H1 (cell line): Measurements from ENCODE around the gene SLC24A3. TPM values are rescaled to one million over a fixed set of nuclear protein-coding genes. Genes with fewer than 3 reads are reported as not detected.

Experiments used
- CTCF ChIA-PET: fragments of 300-600 bp; sonication (Branson Sonifier 250); formaldehyde crosslinking; loops from one replicate; lab custom pipeline; 2021; ENCODE audit not compliant: partially characterized antibody; lab: Charles Lee
- POLR2A ChIA-PET: fragments of 300-600 bp; sonication (Branson Sonifier 250); formaldehyde crosslinking; loops from one replicate; lab custom pipeline; 2021; ENCODE audit warnings: inconsistent platforms; ENCODE audit not compliant: partially characterized antibody; lab: Charles Lee
- DNase-seq, 2 experiments: peaks; one replicate each; pipeline versions ENCODE4 v3.0.0 to v3.0.0-alpha.2; 2010 to 2022; ENCODE audit warnings: low spot score in 2 of 2, low read depth in 1 of 2, mixed read lengths in 1 of 2
- FAIRE-seq: peaks from 2 replicates; lab custom pipeline; 2011; peaks lifted over from hg19 to GRCh38; lab: Jason Lieb, UNC
- H2AFZ ChIP-seq: 2 replicates; pipeline ENCODE4 v1.8.1; 2012; ENCODE audit warnings: low read length, inconsistent platforms
- H2AK5ac ChIP-seq: 2 replicates; pipeline ENCODE4 v1.6.1; 2013; ENCODE audit warnings: low read depth, low read length
- H2BK120ac ChIP-seq: replicated peaks from 2 replicates; pipeline ENCODE3; 2013; ENCODE audit warnings: low read depth, low read length, inconsistent platforms
- H2BK12ac ChIP-seq: 2 replicates; pipeline ENCODE4 v1.6.1; 2013; ENCODE audit warnings: low read depth, low read length
- H2BK15ac ChIP-seq: 2 replicates; pipeline ENCODE4 v1.6.1; 2013; ENCODE audit warnings: low read length
- H2BK20ac ChIP-seq: 2 replicates; pipeline ENCODE4 v1.6.1; 2013; ENCODE audit warnings: low read length
- H2BK5ac ChIP-seq: 2 replicates; pipeline ENCODE4 v1.6.1; 2013; ENCODE audit warnings: low read depth, low read length
- H3K14ac ChIP-seq: 2 replicates; pipeline ENCODE4 v1.6.1; 2013; ENCODE audit warnings: inconsistent platforms; ENCODE audit not compliant: insufficient read length
- H3K18ac ChIP-seq: 2 replicates; pipeline ENCODE4 v1.6.1; 2013; ENCODE audit warnings: low read length; ENCODE audit errors: extremely low read depth
- H3K23ac ChIP-seq: 2 replicates; pipeline ENCODE4 v1.6.1; 2013; ENCODE audit warnings: inconsistent platforms; ENCODE audit not compliant: insufficient read length
- H3K23me2 ChIP-seq: 2 replicates; pipeline ENCODE4 v1.6.1; 2013; ENCODE audit warnings: low read depth, low read length
- H3K27ac ChIP-seq: 2 replicates; pipeline ENCODE4 v1.6.1; 2011; ENCODE audit warnings: low read depth, low read length, inconsistent platforms
- H3K27me3 ChIP-seq, 4 experiments: replicated peaks in 1 of 4; 1 replicate in 1 of 4; 2 replicates in 3 of 4; pipeline versions ENCODE4 v1.6.1 to v1.8.1; 2011 to 2013; ENCODE audit warnings: low read length in 3 of 4, mild to moderate bottlenecking in 3 of 4, inconsistent platforms in 2 of 4, mixed read lengths in 2 of 4, moderate library complexity in 1 of 4; ENCODE audit not compliant: control insufficient read depth in 3 of 4, insufficient read depth in 3 of 4; ENCODE audit errors: extremely low read depth in 1 of 4
- H3K36me3 ChIP-seq, 4 experiments: 2 replicates each; pipeline versions ENCODE4 v1.6.1 to v1.8.1; 2011 to 2013; ENCODE audit warnings: mild to moderate bottlenecking in 4 of 4, low read length in 3 of 4, moderate library complexity in 2 of 4, control low read depth in 1 of 4, inconsistent platforms in 1 of 4; ENCODE audit not compliant: insufficient read depth in 4 of 4, control insufficient read depth in 2 of 4
- H3K4ac ChIP-seq: replicated peaks from 2 replicates; pipeline ENCODE3; 2013; ENCODE audit warnings: low read length, low read depth, mixed read lengths, inconsistent platforms; ENCODE audit not compliant: insufficient read length
- H3K4me1 ChIP-seq, 4 experiments: replicated peaks in 1 of 4; 1 replicate in 1 of 4; 2 replicates in 3 of 4; pipeline versions ENCODE4 v1.6.1 to v1.8.1; 2011 to 2013; ENCODE audit warnings: low read length in 3 of 4, inconsistent platforms in 2 of 4, mixed read lengths in 1 of 4; ENCODE audit not compliant: insufficient read depth in 4 of 4, control insufficient read depth in 3 of 4
- H3K4me2 ChIP-seq, 2 experiments: 2 replicates each; pipeline versions ENCODE4 v1.6.1 to v1.8.1; 2011 to 2013; ENCODE audit warnings: low read depth in 2 of 2, low read length in 2 of 2, control low read depth in 1 of 2, inconsistent platforms in 1 of 2, mild to moderate bottlenecking in 1 of 2; ENCODE audit not compliant: insufficient read depth in 1 of 2
- H3K4me3 ChIP-seq, 4 experiments: fragments of 200-600, 300-600 bp in 1 of 4; sonication (generic), shearing (Covaris generic), sonication (Bioruptor Twin) in 1 of 4; 2 replicates each; pipeline versions ENCODE4 v1.5.1 to v1.8.1; 2011 to 2016; ENCODE audit warnings: low read length in 4 of 4, low read depth in 3 of 4, control low read depth in 2 of 4, inconsistent platforms in 2 of 4, mild to moderate bottlenecking in 2 of 4, mixed read lengths in 1 of 4, moderate library complexity in 1 of 4; ENCODE audit not compliant: insufficient read depth in 2 of 4; ENCODE audit errors: extremely low read depth in 1 of 4
- H3K56ac ChIP-seq: replicated peaks from 2 replicates; pipeline ENCODE3; 2013; ENCODE audit warnings: low read depth, mild to moderate bottlenecking, mixed read lengths, low read length, inconsistent platforms; ENCODE audit not compliant: insufficient read length
- H3K79me1 ChIP-seq: 2 replicates; pipeline ENCODE4 v1.6.1; 2013; ENCODE audit warnings: low read depth, low read length, control low read depth
- H3K79me2 ChIP-seq, 2 experiments: 2 replicates each; pipeline versions ENCODE4 v1.6.1 to v1.8.1; 2012 to 2013; ENCODE audit warnings: low read length in 2 of 2, mild to moderate bottlenecking in 2 of 2, inconsistent platforms in 1 of 2; ENCODE audit not compliant: insufficient read depth in 2 of 2, control insufficient read depth in 1 of 2
- H3K9ac ChIP-seq, 4 experiments: replicated peaks in 1 of 4; 1 replicate in 1 of 4; 2 replicates in 3 of 4; pipeline versions ENCODE4 v1.6.1 to v1.8.1; 2011 to 2013; ENCODE audit warnings: low read depth in 3 of 4, low read length in 3 of 4, control low read depth in 2 of 4, mild to moderate bottlenecking in 2 of 4, moderate library complexity in 2 of 4, inconsistent platforms in 1 of 4; ENCODE audit errors: extremely low read depth in 1 of 4
- H3K9me3 ChIP-seq, 2 experiments: 2 replicates each; pipeline versions ENCODE4 v1.6.1 to v1.8.1; 2012 to 2013; ENCODE audit warnings: mild to moderate bottlenecking in 2 of 2, moderate library complexity in 2 of 2, control low read depth in 1 of 2, inconsistent platforms in 1 of 2, low read depth in 1 of 2, low read length in 1 of 2, mixed read lengths in 1 of 2; ENCODE audit not compliant: insufficient read depth in 2 of 2
- H4K20me1 ChIP-seq, 2 experiments: replicated peaks in 1 of 2; 2 replicates each; pipeline versions ENCODE3 to v1.8.1; 2011 to 2013; ENCODE audit warnings: inconsistent platforms in 2 of 2, low read length in 2 of 2, mild to moderate bottlenecking in 1 of 2; ENCODE audit not compliant: insufficient read depth in 2 of 2, control insufficient read depth in 1 of 2
- H4K5ac ChIP-seq: 2 replicates; pipeline ENCODE4 v1.6.1; 2013; ENCODE audit warnings: low read length, low read depth, mixed read lengths, inconsistent platforms; ENCODE audit not compliant: insufficient read length
- H4K8ac ChIP-seq: 2 replicates; pipeline ENCODE4 v1.8.0; 2013; ENCODE audit warnings: mild to moderate bottlenecking, moderate library complexity, low read length, inconsistent platforms; ENCODE audit not compliant: insufficient read depth; ENCODE audit errors: extremely low read depth
- H4K91ac ChIP-seq: replicated peaks from 2 replicates; pipeline ENCODE3; 2013; ENCODE audit warnings: low read length, mixed read lengths, inconsistent platforms; ENCODE audit not compliant: insufficient read length
- GABPA ChIP-seq: IDR thresholded peaks from 2 replicates; pipeline ENCODE4 v1.6.1; 2011; ENCODE audit warnings: mild to moderate bottlenecking, low read length, moderate library complexity, borderline replicate concordance; ENCODE audit not compliant: insufficient read depth
- JUND ChIP-seq: IDR thresholded peaks from 2 replicates; pipeline ENCODE4 v1.6.1; 2011; ENCODE audit warnings: mild to moderate bottlenecking, improper control_type of control experiment, low read length
- KDM1A ChIP-seq: fragments of 200-600, 300-600 bp; sonication (generic); IDR thresholded peaks from 2 replicates; pipeline ENCODE4 v1.7.1; 2016; ENCODE audit warnings: mild to moderate bottlenecking, low read length, borderline replicate concordance
- NRF1 ChIP-seq: IDR thresholded peaks from 2 replicates; pipeline ENCODE4 v1.6.1; 2011; ENCODE audit warnings: mild to moderate bottlenecking, low read depth, low read length, improper control_type of control experiment
- WGBS, 2 experiments: shearing (Covaris generic) in 1 of 2; methylation state at CpG; one replicate each; pipeline versions ENCODE4 v1.1.6 to v1.1.7; 2013 to 2015; ENCODE audit warnings: low lambda C conversion rate in 2 of 2, mixed read lengths in 2 of 2, inconsistent platforms in 1 of 2, low coverage in 1 of 2, missing lambda C conversion rate in 1 of 2; ENCODE audit not compliant: insufficient replicate concordance in 2 of 2, insufficient coverage in 1 of 2, insufficient read length in 1 of 2; ENCODE audit errors: extremely low coverage in 1 of 2, missing lambda C conversion rate in 1 of 2; 5-methylcytosine and 5-hydroxymethylcytosine counted together
- polyA plus RNA-seq, 7 experiments: library from polyadenylated mRNA; depleted of rRNA in 3 of 7; stranded (reverse) in 5 of 7; unstranded in 2 of 7; fragments of >200 nt in 5 of 7; fragments of 200-250 nt in 2 of 7; gene quantifications; 1 replicate in 5 of 7; 2 replicates in 1 of 7; 4 replicates in 1 of 7; pipeline versions ENCODE4 v1.2.1 to v1.2.3, GENCODE V29; 2011 to 2013; ENCODE audit warnings: missing spikeins in 2 of 7, mixed read lengths in 2 of 7
- total RNA-seq: library from RNA; stranded (reverse); fragmentation: NEBNext Ultra II Directional; extraction: Animal tissue kit (Norgen Biotek cat#: 25700); gene quantifications from 2 replicates; pipeline ENCODE4 v1.2.1, GENCODE V29; 2021

The SLC24A3 gene
- total and polyA plus RNA-seq, 2 of the 8 experiments (the other 6 are each of a cell fraction or from before 2014, with no cell fraction given), result 4.5 to 6.3 TPM

DNA sequence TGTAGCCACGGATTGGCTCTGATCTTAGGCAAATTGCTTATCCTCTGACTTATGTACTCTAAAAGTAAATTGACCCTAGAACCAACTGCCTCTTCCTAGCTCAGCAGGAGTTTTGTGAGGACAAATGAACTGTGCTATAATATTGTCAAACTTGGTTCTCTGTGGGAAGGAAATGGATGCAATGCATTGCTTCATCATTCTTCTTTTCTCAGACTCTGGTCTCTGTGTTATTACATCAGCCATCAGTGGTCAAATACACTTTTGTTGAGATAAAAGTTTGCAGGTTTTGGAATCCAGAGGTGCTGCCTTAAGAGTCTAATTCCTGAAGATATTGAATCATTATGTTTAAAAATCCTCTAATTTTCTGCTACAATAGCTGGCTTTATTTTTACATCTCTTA is 64.9 kb downstream of the SLC24A3 start:
- Histone ChIP-seq H3K9me3 (no peaks in the 10 kb centered on the region), H3K23me2 (no peaks in the 10 kb centered on the region), H3K18ac (no peak overlapping the region), H2BK15ac (no peak overlapping the region), H3K4me3 (no peak overlapping the region), H4K5ac (no peak overlapping the region), H3K23ac (no peak overlapping the region), H3K79me1 (no peaks in the 10 kb centered on the region), H3K14ac (no peak overlapping the region), H2BK12ac (no peak overlapping the region), H2AK5ac (no peak overlapping the region), H3K56ac (no peak overlapping the region), H3K4ac (no peak overlapping the region), H4K8ac (no peak overlapping the region), H2BK20ac (no peak overlapping the region), H2AFZ (no peak overlapping the region), H3K4me1 (no peaks in the 10 kb centered on the region), H3K9ac (no peak overlapping the region), H3K36me3 (no peaks in the 10 kb centered on the region), H3K27ac (no peak overlapping the region), H2BK5ac (no peak overlapping the region), H4K20me1 (no peaks in the 10 kb centered on the region), H3K4me2 (no peak overlapping the region), H3K27me3 (no peaks in the 10 kb centered on the region), H3K79me2 (no peaks in the 10 kb centered on the region), H2BK120ac (no peak overlapping the region), H4K91ac (no peak overlapping the region)
- no peak for DNase-seq
- ChIA-PET CTCF (interaction anchor here (1.0 kb wide), 1 partner anchor 17 kb away, joined by 3 read pairs; no protein-coding TSS in a partner anchor), POLR2A (no interaction called here)
- no peak for FAIRE-seq
- TF ChIP-seq JUND (no peak), NRF1 (no peak), KDM1A (no peak), GABPA (no peak)
- WGBS, 2 experiments, result 93% methylated on average over 1 of the region's 1 CpG; no CpG with 5 or more reads in 1 of the 2 experiments
